ENCODE measurements around the gene SENP6.
"Not testable (repeated sequence)": the region's sequence is repeated elsewhere in the genome, so short reads cannot be mapped to it uniquely, and the experiment has no call there.

The SENP6 gene

DNA sequence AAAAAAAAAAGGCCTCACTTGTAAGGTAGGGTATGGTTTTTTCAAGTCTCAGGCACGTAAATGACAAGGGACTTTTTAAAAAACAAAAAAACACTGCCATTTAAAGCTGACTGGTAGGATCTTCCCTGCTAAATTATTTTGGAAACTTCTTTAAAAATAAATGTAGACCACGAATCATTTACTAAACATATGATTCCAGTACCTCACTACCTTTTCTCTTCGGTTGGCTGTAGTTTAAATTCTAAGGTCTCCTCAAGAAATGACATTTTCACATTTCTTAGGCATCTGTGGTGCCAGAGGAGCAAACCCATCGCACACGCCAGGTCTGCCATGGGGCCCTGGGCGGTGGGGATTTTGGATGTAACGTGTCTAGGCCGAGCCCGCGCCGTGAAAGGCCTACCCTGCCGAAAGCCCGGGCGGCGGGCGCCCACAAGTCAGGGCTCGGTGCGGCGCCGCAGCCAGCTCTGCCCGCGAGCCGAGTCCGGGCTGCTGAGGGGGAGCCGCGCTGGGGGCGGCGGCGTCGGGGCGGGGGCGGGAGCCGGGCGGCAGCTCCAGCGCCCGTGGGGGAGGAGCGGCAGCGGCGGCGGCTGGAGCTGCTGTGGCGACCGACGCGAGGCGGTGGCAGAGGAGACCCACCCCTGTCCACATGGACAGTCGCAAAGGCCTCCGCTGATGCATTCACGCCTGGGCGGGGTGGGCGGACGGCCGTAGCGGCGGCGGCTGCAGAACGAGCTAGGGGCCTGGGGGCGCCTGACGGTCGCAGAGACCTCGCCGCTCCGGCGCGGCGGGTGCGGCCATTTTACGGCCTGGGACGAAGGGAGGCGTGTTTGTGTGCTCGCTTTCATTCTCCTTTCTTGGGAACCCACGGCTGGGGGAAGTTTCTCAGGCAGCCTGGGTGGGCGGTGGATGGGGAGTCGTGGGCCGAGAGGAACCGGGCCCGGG lies at the start of gene SENP6:
TSS of gene SENP6 (plus strand) at position 577 of the 942 bp plus-strand sequence. CDS start 645 bp downstream, outside the sequence.
- DNase-seq, result peak; percentile 75

GRCh38 chr6:75556240-75556639 lies 45.4 kb upstream of the SENP6 start:
- DNase-seq, result no peak

DNA sequence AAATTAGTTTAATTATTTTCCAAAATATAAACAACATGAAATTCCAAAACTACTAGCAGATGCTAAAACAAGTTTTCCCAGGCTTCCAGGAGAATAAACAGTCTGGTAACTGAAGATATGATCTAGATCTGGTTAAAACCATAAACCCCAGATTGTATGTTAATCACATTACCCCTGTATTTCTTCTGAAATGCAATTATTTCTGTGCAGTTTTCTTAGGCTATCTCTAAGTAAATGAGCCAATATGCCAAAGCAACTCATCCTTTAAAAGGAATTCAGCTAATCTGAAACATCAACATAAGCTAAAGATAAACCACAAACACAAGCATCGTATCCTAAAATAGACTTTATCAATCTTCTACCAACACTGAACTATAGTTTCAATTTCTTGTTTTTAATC lies 44.6 kb upstream of the SENP6 start:
- DNase-seq, result no peak

DNA sequence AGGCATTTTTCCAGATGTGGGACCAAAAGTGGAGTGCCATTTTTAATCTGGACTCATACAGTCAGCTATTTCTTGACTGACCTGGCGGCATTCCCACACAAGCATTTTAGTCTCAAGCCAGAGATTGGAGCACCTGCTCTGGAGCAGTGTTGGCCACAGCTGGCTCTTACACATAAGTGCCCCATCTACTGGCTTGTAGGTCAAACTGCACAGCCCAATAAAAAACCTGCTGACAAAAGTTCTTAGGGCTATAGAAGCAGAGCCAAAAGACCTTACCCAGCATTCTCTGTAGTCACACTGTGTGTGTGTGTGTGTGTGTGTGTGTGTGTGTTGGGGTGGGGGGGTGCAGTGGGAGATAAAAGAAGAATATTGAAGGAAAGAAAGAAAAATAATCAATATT lies 38.6 kb upstream of the SENP6 start:
- no peak for DNase-seq

GRCh38 chr6:75566137-75566767 lies 35.4 kb upstream of the SENP6 start:
- no peak for DNase-seq

GRCh38 chr6:75568100-75568499 lies 33.6 kb upstream of the SENP6 start:
- no peak for DNase-seq

DNA sequence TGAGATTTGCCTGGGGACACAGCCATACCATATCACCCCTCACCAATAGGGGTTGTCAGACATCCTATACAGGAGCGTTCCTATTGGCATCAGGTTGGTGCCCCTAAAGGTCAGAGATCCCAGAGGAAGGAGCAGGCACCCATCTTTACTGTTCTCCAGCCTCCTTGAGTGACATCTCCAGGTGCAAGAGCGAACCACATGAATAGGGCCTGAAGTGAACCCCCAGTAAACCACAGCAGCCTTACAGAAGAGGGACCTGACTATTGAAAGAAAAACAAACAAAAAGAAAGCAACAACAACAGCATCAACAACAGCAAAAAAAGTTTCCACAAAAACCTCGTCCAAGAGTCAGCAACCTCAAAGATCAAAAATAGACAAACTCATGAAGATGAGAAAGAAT lies 32.7 kb upstream of the SENP6 start:
- DNase-seq, result no peak

DNA sequence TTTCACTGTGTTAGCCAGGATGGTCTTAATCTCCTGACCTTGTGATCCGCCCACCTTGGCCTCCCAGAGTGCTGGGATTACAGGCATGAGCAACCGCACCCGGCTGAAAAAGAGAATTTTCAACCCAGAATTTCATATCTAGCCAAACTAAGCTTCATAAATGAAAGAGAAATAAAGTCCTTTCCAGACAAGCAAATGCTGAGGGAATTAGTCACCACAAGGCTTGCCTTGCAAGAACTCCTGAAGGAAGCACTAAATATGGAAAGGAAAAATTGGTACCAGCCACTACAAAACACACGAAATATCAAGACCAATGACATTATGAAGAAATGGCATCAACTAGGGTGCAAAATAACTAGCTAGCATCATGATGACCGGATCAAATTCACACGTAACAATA lies 31.0 kb upstream of the SENP6 start:
- DNase-seq, result not testable (repeated sequence)

DNA sequence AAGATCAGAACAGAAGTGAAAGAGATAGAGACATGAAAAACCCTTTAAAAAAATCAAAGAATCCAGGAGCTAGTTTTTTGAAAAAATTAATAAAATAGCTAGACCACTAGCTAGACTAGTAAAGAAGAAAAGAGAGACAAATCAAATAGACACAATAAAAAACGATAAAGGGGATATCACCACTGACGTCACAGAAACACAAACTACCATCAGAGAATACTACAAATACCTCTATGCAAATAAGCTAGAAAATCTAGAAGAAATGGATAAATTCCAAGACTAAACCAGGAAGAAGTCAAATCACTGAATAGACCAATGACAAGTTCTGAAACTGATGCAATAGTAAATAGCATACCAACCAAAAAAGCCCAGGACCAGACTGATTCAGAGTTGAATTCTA lies 29.6 kb upstream of the SENP6 start:
- no peak for DNase-seq

GRCh38 chr6:75579951-75580350 lies 21.7 kb upstream of the SENP6 start:
- DNase-seq, result no peak

DNA sequence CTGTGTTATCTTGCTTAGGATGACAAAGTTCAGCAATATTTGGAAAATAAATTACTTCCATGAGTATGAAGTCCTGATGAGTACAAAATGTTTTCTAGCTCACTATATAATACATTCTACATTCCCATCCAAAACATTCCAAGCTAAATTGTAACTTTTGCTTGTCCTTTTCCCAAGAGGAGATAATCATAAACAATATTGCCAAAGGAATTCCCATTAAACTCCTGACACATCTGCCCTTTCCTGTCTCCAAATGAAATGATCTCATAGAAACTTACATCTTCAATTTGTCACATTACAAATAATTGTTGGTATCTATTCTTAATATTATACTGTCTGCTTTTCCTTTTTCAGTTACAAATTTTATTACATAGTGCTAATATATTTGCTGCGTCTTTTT lies 20.4 kb upstream of the SENP6 start:
- no peak for DNase-seq

DNA sequence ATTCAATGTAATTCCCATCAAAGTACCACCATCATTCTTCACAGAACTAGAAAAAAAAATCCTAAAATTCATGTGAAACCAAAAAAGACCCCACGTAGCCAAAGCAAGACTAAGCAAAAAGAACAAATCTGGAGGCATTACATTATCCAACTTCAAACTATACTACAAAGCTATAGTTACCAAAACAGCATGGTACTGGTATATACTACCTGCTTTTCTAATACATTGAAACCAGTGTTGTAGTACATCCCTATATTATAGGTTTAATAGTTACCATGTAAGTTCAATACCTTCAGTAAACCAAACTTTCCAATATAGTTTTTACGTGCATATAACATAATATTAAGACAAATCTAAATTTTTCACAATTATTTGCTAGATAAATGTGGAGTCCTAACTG lies 17.1 kb upstream of the SENP6 start:
- not testable (repeated sequence) for DNase-seq

- no peak for DNase-seq
These were observed 12.7 kb upstream of the SENP6 start for GRCh38 chr6:75588948-75589347.

DNA sequence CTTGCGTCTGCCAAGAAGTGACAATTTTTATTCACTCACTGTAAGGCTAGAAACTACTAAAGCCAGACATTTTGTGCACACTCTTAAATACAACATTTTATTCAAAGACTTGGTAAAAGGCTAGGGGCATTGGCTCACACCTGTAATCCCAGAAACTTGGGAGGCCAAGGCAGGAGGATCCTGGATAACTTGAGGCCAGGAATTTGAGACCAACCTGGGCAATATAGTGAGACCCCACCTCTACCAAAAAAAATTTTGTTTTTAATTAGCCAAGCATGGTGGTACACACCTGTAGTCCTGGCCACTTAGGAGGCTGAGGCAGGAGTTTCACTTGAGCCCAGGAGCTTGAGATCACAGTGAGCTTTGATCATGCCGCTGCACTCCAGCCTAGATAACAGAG lies 11.3 kb upstream of the SENP6 start:
- DNase-seq, result no peak

DNA sequence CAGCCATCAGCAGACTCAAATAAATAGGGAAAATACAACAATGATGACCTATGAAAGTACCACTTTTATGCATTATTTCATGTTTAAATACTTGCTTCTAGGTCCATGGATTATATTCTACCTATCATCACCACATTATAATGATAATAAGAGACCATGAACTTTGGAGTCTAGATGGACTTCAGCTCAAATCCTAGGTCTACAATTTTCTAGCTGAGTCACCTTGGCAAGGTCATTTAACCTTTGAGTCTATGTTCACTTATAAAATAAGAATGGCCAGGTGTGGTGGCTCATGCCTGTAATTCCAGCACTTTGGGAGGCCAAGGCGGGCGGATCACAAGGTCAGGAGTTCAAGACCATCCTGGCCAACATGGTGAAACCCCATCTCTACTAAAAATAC lies 5.3 kb upstream of the SENP6 start:
- not testable (repeated sequence) for DNase-seq

DNA sequence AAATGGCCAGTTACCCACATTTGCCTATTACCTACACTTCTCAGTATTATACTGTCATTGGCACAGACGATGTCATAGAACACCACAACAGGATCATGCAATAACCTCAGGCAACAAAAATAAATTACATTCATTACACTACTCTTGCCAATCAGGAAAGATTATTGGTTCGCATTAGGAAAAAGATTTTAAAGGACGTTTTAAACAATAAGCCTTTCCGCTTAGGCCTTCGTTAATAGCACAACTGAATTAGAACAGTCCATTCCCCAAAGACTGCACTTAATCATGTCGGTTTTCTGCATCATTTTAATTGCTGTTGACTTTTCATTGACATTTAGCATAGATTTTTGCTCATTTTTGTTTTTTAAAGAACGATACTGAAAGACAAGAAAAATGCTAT lies 912 bp upstream of the SENP6 start:
- DNase-seq, result no peak

- DNase-seq, result peak; percentile 65
These were observed 796 bp downstream of the SENP6 start for GRCh38 chr6:75602246-75603105.

DNA sequence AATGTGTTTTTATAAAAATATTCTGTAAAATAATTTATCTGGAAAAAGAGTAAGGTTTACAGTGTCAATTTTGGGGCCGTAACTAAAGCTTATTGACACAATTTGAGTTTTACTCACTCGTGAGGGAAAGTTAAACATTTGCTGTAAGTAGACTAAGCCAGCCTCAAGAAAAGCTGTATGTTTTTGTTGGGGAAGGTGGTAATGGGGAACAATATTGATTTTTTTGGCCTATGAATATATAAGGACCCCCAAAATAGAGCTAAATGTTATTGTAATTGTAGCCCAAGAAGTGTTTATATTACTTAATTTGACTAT lies 1.4 kb downstream of the SENP6 start:
- no peak for DNase-seq

DNA sequence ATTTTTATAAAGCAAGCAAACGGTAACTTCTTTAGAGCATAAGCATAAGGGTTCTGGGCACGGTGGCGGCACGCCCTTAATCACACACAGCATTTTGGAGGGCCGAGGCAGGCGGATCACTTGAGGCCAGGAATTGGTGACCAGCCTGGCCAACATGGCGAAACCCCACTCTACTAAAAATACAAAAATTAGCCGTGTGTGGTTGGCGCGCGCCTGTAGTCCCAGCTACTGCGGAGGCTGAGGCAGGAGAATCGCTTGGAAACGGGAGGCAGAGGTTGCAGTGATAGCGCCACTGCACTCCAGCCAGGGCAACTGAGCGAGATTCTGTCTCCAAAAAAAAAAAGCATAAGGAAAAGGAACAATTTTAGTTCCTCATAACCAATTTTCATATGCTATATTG lies 2.6 kb downstream of the SENP6 start:
- DNase-seq, result no peak

DNA sequence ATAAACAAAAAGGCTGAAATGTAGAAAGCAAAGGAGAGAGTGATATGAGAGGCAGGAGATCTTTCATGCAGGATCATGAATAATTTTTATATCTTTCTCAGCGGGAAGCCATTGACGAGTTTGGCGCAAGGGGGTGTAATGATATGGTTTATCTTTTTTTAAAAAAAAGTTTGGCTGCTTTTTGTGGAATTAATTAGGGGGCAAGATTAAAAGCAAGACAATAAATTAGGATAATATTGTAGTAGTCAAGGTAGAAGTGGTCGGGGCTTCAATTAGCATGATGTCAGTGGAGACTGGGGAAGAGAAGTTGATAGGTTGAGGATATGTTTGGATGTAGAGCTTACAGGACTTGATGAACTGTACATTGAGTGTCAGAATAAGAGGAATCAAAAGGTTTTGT lies 4.0 kb downstream of the SENP6 start:
- DNase-seq, result no peak

DNA sequence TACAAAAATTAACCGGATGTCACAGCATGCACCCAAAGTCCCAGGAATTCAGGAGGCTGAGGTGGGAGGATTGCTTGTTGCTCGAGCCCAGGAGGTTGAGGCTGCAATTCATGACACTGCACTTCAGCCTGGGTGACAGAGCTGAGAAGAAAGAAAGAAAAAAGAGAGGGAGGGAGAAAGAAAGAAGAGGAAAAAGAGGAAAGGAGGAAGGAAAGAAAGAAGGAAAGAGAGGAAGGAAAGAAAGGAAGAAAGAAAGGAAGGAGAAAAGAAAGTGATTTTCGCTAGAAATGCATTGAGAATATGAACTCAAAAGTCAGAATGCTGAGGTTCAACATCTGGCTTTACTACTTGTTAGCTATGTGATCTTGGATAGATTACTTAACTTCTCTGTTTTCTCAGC lies 6.6 kb downstream of the SENP6 start:
- no peak for DNase-seq

- no peak for DNase-seq
These were observed 7.4 kb downstream of the SENP6 start for GRCh38 chr6:75608956-75609533.
